GM19043 (cell line): ENCODE measurements around the gene KRT71.

ENCODE experiments used
- ATAC-seq: cut with Tn5 transposase; IDR thresholded peaks from one replicate; pipeline ENCODE4 v1.9.1; 2021; ENCODE audit warnings: low read depth; ENCODE audit not compliant: unreplicated experiment

Gene KRT71

DNA sequence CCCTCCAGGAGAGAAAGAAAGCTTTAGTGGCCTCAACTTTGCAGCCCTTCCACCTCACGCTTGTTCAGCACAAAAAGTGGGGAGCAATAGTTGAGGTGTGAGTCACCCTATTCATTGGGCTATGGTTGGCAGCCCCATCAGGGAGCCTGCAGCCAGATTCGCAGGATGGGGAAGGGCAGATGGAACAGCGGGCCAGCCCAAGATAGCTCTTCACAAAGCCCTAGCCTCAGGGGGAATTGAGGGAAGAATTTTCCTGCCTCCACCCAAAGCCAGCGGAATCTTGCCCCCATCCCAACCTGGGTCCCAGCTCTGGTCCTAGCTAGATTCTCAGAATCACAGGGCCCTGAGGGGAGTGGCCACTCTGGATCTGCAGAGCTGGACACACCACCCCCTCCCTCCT lies 29.1 kb downstream of the KRT71 start:
- no peak for ATAC-seq

DNA sequence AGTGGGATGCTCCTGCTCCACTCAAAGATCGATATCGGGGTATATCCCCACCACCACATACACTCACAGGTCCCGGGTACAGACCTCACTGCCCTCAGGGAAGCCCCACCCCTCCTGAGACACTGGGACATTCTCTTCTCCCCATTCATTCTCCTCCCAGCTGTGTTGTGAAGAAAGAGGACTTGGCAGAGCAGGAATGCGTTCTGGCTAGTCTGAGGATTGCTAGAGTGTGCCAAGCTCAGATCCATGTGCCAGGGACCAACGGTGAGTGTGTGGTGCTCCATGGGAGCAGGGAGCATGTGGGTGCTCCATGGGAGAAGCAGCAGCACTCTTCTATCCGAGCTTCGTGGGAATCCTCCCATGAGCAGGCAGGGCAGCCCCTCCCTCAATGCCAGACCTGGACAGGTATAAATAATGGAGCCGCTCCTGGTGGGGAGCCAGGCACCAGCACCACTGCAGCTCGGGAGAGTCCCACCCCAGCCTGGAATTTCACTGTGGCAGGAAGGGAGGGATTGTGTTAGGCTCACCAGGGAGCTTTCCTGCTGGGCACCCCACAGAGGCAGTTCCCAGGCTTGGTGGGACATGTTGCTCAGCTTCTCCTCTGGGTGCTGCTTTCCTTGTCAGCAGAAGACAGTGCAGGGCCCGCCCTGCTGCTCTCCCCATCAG lies 30.5 kb downstream of the KRT71 start:
- ATAC-seq: no peak

DNA sequence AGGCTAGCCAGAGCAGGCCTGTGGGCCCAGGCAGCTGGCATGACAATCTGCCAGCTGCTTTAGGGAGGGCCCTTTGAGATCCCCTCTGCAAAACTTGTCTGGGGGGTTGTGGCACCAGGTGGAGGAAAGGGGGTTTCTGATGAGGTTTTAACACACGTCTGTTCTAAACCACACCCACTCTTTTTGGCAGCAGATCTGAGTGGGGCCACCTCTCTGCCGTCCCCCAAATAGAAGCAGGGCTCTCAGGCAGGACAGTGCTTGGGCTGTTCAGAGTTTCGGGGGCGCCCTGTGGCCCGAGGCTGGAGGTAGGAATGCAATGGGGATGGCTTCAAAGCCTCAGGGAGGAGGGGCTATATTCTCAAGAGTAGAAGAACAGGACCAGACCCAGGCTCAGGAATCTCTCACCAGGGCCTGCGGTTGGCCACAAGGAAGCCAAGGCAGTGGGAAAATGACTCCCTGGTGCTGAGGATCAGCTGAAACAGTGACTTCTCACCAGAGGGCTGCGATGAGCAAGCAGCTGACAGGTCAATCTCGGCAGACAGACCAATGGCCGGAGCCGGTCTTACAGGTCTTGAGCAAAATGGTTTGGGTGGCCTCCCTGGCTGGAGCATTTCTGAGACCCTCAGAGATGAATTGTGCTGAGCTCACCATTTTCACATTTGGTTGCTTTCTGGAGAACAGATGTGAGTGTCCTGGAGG lies 31.2 kb downstream of the KRT71 start:
- ATAC-seq: no peak

DNA sequence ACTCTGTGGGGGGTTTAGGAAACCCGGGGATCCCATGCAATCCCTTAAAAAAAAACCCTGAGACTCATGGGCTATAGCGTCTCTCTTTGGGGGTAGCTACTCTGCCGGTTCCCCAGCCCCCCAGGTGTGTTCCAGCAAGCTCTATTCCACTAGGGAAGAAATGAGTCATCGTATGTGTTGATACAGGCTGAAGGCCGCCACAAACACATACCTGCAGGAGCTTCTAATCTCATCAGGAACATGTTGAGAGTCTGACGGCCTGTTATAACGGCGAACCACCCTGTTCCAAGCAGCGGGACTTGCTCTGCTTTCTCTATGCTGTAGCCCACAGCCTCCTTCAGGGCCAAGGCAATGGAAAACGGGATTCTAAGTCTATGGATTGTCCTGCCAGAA lies 31.8 kb downstream of the KRT71 start:
- no peak for ATAC-seq

DNA sequence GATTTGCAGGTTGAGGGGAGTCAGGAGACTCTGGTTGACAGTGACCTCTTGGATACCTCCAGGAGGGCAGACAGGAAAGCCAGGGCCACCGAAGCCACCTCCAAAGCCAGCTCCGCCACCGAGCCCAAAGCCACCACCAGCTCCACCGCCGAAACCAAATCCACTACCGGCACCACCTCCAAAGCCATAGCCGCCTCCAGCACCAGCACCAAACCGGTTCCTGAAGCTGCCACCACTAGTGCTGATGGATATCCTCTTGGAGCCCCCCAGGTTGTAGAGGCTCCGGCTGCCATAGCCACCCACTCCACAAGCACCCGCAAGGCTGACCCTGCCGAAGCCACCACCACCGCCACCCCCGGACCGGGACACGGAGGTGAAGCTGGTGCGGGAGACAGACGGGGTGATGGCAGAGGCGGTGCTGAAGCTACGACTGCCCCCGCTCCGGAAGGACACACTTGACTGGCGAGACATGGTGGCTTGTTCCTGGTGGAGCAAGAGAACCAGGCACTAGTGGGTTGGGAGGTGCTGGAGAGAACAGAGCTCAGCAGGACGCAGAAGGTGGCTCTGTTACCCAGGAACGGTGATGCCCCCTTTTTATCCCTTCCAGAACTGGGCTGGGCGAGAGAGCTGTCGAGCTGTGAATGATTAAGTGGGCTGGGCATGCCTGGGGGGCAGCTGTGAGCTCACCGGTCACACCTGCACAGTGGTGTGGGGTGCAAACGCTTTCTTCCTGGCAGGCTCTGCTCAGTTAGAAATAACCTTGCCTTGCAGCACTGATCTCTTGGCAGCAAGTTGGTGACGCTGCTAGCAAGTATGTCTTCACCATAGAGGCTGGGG lies 32.9 kb downstream of the KRT71 start, which contains the start of gene KRT5:
KRT5 (minus strand) TSS at position 569 of the 837 bp plus-strand sequence; CDS start at position 471, 98 bp downstream.
- ATAC-seq: no peak

DNA sequence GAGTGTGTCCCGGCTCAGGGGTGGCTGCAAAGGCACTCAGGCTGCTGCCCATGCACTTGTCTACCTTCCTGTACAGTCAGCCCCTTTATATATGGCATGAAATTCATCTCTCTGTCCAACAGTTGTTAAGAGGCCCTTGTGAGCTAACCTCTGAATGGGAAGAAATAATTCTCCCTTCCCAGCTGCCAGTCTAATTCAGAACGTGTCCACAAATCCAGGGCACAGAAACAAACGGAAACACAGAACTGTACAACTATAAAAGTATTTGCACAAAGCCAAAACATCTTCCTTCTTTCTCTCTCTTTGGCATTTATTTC lies 33.6 kb downstream of the KRT71 start:
- ATAC-seq: no peak

DNA sequence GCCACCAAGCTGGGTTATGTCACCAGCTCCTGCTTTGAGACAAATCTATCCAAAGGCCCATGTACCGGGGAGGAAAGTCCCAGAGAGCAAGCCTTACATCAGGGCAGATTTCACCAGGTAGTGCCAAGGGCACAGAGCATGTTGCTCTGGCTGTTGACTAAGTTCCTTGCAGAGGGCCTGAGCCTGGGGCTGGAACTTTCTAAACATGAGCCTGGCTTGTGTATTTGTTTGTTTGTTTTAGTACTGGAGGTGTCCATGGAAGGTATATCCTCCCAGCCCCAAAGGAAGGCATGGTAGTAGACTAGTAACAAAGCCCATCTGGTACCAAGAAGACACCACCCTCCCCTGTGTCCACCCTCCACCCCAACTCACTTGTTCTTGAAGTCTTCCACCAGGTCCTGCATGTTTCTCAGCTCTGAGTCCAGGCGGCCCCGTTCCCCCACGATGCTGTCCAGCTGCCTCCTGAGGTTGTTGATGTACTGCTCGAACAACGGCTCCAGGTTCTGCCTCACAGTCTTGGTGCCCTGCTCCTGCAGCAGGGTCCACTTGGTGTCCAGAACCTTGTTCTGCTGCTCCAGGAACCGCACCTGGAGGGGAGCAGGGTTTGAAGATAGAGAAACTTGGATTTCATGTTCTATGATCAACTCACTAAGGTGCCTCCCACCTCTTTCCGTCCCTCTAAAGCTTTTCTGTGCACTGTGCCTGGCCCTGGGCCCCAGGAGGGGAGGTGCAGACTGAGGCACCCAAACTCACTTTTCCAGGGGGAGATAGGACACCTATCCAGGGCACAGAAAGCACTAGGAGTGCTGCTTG lies 34.2 kb downstream of the KRT71 start:
- no peak for ATAC-seq

DNA sequence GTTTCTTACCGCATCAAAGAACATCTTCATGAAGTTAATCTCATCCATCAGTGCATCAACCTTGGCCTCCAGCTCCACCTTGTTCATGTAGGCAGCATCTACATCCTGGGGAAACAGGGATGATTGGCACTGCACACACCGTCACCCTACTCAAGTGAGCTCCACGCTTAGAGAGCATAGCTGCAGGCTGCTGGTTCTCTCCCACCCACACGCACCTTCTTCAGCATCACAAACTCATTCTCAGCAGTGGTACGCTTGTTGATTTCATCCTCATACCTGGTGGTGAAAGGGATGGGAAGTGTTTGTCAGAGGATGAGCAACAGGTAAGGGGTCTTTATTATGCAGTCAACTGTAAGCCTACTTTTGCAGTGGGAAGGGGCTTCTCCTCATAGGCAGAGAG lies 35.1 kb downstream of the KRT71 start:
- no peak for ATAC-seq

DNA sequence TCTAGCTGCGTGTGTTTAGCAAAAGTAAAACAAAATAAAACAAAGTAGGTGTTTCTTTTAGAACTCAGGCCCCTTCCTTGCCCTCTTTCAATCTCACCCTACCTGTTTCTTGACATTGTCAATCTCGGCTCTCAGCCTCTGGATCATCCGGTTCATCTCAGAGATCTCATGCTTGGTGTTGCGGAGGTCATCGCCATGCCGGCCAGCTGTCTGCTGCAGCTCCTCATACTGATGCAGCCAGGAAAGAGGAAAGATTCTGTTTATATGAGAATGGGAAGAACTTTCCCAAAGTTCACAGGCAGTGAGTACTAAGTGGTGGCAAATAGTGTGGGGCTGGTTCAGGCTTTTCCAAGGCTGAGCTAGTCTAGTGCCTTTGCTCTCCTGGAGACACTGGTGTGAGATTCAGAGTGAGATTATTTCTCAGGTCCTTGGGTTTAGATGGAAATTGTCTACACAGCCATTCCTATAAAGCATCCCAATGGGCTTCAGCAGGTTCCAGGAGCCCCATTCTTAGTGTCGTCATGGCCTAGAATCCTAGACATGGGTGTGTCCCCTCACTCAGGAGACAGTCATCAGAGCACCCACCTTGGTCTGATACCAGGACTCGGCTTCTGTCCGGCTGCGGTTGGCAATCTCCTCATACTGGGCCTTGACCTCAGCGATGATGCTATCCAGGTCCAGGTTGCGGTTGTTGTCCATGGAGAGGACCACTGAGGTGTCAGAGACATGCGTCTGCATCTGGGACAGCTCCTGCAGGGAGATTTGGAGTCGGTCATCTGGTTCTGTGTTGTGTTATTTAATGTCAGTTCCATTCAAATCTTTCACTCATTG lies 35.7 kb downstream of the KRT71 start:
- ATAC-seq: no peak

DNA sequence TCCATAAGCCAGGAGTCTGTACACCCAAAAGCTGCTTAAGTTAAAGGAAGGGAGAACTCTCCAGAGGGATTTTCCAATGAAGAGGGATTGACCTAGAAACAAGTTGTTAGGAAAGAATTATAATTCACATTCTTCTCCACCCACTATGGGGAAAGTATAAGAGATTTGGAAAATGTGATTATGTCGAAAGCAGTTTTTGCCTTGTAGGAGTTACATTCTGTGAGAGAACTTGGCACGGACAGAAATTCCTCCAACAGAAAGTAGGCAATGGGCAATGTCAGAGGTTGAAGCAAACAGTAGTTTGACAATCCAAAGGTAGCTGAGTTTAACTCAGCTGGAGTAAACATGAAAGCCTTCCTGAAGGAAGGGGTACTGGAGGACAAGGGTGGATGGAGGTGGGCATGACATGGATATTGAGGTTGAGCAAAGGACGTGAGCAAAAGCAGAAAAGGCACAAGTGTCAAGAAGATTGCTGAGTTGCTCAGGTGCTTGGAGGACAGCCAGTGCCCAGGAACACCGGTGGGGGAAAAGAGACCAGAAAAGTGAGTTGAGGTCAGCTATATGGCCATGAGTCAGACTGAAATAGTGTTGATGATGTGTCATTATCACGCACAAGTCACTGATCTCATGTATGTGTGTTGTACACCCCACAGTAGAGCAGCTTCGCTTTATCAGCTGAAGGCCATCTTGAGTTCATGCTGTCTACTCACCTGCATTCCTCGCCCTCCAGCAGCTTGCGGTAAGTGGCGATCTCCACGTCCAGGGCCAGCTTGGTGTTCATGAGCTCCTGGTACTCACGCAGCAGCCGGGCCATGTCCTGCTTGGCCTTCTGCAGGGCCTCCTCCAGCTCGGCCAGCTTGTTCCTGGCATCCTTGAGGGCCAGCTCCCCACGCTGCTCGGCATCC lies 36.8 kb downstream of the KRT71 start:
- no peak for ATAC-seq

DNA sequence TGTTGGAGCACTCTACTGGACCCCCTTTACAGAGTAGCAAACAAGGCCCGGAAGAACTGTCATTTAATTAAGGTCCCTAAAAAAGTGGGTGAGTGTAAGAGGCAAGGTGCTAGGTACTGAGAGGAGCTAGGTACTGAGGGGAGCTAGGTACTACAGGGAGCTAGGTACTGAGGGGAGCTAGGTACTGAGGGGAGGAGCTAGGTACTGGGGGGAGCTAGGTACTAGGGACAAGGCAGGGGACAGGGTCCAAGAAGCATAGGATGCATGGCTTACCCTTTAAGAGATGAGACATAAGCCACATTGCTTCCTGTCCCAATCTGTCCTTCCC lies 37.7 kb downstream of the KRT71 start:
- ATAC-seq: no peak

DNA sequence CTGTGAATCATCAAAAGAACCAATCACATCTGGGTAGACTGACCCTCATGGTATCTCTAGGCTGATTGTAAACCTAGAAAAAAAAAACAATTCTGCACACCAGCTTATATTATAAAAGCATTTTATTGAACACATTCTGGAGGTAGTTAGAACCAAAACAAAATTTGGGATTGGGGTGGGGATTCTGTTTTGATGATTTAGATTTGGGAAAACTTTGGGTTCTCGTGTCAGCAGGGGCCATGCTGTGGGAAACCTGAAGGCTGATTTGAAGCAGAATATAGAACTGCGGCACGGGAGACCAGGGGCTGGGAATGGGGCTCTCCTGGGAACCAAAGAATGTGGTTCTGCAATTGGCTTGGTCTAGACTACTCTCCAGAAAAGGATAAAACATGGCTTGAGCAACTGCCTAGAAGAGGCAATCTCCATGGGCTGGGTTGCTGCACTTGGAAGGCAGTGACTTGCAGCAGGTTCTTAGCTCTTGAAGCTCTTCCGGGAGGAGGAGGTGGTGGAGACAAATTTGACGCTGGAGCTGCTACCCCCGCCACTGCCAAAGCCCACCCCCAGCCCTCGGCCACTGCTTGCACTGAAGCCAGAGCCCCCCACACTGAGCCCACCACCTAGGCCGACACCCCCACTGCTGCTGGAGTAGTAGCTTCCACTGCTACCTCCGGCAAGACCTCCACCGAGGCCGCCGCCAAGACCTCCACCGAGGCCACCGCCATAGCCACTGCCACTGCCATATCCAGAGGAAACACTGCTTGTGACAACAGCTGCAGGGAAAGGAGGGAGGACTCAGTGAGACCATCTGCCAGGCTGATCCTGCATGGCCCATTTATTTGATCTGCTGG lies 38.2 kb downstream of the KRT71 start:
- ATAC-seq: no peak

DNA sequence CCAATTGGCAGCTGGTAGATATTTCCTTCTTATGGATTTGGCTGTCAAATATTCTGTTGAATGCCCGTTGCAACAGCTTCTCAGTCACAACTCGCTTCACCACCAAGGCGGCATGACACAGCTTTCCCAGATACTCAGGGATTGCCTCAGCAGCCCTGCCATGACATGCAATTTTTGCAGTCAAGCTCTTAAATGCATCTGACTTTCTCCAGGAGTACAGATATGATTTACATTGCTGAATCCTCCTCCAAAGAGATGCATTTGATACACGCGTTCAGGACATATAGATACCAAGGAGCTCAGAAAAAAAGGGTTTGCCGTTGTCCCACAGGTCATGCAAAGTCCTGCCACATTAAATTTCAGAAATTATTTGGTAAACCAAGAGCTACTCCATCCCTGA lies 39.2 kb downstream of the KRT71 start:
- no peak for ATAC-seq

DNA sequence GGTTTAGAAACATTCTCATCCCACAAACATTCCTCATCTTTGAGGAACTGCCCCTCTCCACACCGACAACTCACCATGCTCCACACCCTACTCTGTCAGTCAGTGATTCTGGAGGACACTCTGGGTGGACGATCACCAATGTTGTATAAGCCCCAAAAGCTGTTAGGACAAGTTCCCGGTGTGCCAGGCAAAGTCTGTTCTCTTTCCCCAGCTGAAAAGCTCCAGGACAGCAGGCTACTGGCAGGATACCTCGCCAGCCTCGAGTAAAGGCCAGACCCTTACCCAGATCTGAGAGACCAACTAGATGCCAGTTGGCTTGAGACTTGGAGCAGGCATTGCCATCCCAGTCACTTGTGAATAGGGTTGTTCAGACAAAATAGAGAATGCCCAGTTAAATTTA lies 44.7 kb downstream of the KRT71 start:
- no peak for ATAC-seq

DNA sequence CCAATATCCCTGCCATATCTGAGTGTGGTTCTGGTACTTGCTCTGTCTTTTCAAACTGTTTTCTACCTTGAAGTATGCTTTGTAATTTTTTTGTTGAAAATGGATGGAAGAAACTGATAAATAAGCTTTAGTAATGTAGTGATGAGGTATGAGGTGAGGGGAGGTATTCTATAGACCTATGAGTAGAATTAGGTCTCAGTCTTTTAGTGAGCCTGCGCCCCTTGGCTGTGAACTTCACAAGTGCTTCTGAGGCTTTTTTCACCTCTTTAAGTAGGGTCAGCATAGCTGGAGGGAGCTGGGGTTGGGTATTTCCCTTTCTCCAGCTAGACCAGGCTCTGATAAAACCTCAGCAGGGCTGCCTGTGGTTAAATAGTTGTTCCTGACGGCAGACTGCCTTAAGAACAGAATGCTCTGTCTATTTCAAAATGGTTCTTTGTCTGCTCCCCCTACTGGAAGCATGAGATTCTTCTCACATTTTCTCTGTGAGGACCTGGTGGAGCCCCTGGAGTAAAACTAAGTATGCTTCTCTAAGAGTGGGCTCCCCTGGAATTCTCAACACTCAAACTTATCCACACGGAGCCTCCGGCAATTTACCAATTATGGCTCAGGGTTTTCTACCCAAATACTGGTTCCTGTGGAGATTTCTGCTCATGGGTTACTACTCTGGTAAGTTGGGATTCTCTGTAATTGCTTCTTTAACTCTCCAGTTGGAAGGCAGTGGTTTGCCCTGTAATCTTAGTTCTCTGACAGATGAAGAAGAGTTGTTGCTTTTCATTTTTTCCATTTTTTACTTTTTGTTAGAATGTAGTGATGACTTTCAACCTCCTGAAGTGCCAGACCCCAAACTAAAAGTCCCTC lies 45.9 kb downstream of the KRT71 start:
- ATAC-seq: no peak

DNA sequence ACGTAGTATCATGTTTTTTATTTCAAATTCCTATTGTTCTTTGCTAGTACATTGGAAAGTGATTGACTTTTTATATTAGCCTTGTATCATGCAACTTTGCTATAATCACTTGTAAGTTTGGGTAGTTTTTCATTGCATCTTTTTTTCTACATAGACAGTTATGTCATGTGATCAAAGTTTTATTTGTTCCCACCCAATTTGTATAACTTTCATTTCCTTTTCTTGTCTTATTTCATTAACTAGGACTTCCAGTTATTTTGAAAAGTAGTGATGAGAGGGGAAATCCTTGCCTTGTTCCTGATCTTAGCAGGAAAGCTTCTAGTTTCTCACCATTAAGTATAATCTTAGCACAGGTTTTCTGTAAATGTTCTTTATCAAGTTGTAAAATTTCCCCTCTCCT lies 50.1 kb downstream of the KRT71 start:
- ATAC-seq: no peak

DNA sequence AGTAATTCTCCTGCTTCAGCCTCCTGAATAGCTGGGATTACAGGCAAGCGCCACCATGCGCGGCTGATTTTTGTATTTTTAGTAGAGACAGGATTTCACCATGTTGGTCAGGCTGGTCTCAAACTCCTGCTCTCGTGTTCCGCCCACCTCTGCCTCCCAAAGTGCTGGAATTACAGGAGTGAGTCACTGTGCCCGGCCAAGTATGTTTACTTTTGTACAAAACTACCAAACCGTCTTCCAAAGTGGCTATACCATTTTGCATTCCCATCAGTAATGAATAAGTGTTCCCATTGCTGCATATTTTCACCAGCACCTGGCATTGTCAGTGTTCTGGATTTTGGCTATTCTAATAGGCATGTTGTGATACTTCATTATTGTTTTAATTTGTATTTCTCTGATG lies 51.5 kb downstream of the KRT71 start:
- ATAC-seq: no peak
